Measurements from ENCODE around the gene KCNJ9. TPM values are rescaled to one million over a fixed set of nuclear protein-coding genes. Genes with fewer than 3 reads are reported as not detected.
A peak's percentile ranks its signal among the peaks of the same experiment; 100 is the strongest.
"Not testable (repeated sequence)": the region's sequence is repeated elsewhere in the genome, so short reads cannot be mapped to it uniquely, and the experiment has no call there.

Gene KCNJ9
- under 1 TPM; 0.05 to 0.13 (median 0.09) TPM for polyA plus RNA-seq (ENCODE audit: insufficient read length in 3 of 3)
- long read RNA-seq, donor 1: 0 reads
- long read RNA-seq, donor 2: 0 reads
- long read RNA-seq, donor 3: 0 reads
- long read RNA-seq, donor 4: 0 reads
- long read RNA-seq, donor 5: 0 reads
- long read RNA-seq, donor 6, partial matches to known transcripts: 18 of 37 reads
- long read RNA-seq, donor 6, other reads (novel, unspliced or antisense): 19 of 37 reads
- long read RNA-seq, donor 7: 0 reads
- long read RNA-seq, donor 8: 0 reads
- long read RNA-seq, donor 9: 0 reads
- long read RNA-seq, donor 10: 0 reads
- long read RNA-seq, donor 11: 0 reads
- long read RNA-seq, donor 12: 0 reads
- long read RNA-seq, donor 13: 0 reads
- long read RNA-seq, donor 14: 0 reads
- long read RNA-seq, donor 15: 0 reads
- long read RNA-seq, donor 16: 0 reads

GRCh38 chr1:160081261-160081936 lies at the start of gene KCNJ9:
Gene KCNJ9, plus strand, starts transcription at chr1:160081538. Its CDS starts 2,493 bp downstream, at chr1:160084031.
- DNase-seq (ENCODE audit: extremely low read depth in 1 of 11, low read depth in 9 of 11, low spot score in 4 of 11): no peak

- peak in 2 of 11 donors; percentile 5 to 6 for DNase-seq (ENCODE audit: extremely low read depth in 1 of 11, low read depth in 9 of 11, low spot score in 4 of 11)
Measured at GRCh38 chr1:160032165-160032820, 49.0 kb upstream of the KCNJ9 start.

GRCh38 chr1:160040476-160040875 lies 40.9 kb upstream of the KCNJ9 start:
- DNase-seq (ENCODE audit: extremely low read depth in 1 of 11, low read depth in 9 of 11, low spot score in 4 of 11): no peak

- DNase-seq (ENCODE audit: extremely low read depth in 1 of 11, low read depth in 9 of 11, low spot score in 4 of 11): no peak
Measured at GRCh38 chr1:160043543-160043942, 37.8 kb upstream of the KCNJ9 start.

GRCh38 chr1:160045653-160046052 lies 35.7 kb upstream of the KCNJ9 start:
- no peak for DNase-seq (ENCODE audit: extremely low read depth in 1 of 11, low read depth in 9 of 11, low spot score in 4 of 11)

GRCh38 chr1:160046494-160047110 lies 34.7 kb upstream of the KCNJ9 start:
- no peak for DNase-seq (ENCODE audit: extremely low read depth in 1 of 11, low read depth in 9 of 11, low spot score in 4 of 11)

- DNase-seq (ENCODE audit: extremely low read depth in 1 of 11, low read depth in 9 of 11, low spot score in 4 of 11): no peak
Measured at GRCh38 chr1:160047111-160047991, 34.0 kb upstream of the KCNJ9 start.

- DNase-seq (ENCODE audit: extremely low read depth in 1 of 11, low read depth in 9 of 11, low spot score in 4 of 11): no peak
Measured at GRCh38 chr1:160048335-160048734, 33.0 kb upstream of the KCNJ9 start.

GRCh38 chr1:160049101-160049500 lies 32.2 kb upstream of the KCNJ9 start:
- no peak for DNase-seq (ENCODE audit: extremely low read depth in 1 of 11, low read depth in 9 of 11, low spot score in 4 of 11)

GRCh38 chr1:160050182-160050581 lies 31.2 kb upstream of the KCNJ9 start:
- DNase-seq (ENCODE audit: extremely low read depth in 1 of 11, low read depth in 9 of 11, low spot score in 4 of 11): not testable (repeated sequence)

GRCh38 chr1:160050619-160051018 lies 30.7 kb upstream of the KCNJ9 start:
- no peak for DNase-seq (ENCODE audit: extremely low read depth in 1 of 11, low read depth in 9 of 11, low spot score in 4 of 11)

GRCh38 chr1:160052936-160053335 lies 28.4 kb upstream of the KCNJ9 start:
- DNase-seq (ENCODE audit: extremely low read depth in 1 of 11, low read depth in 9 of 11, low spot score in 4 of 11): no peak

GRCh38 chr1:160053548-160054365 lies 27.6 kb upstream of the KCNJ9 start:
- DNase-seq (ENCODE audit: extremely low read depth in 1 of 11, low read depth in 9 of 11, low spot score in 4 of 11): no peak

GRCh38 chr1:160056648-160057169 lies 24.6 kb upstream of the KCNJ9 start:
- no peak for DNase-seq (ENCODE audit: extremely low read depth in 1 of 11, low read depth in 9 of 11, low spot score in 4 of 11)

- no peak for DNase-seq (ENCODE audit: extremely low read depth in 1 of 11, low read depth in 9 of 11, low spot score in 4 of 11)
Measured at GRCh38 chr1:160058087-160058486, 23.3 kb upstream of the KCNJ9 start.

GRCh38 chr1:160061369-160062229 lies 19.7 kb upstream of the KCNJ9 start:
- peak in 3 of 11 donors; percentile 46 to 73 (median 50) for DNase-seq (ENCODE audit: extremely low read depth in 1 of 11, low read depth in 9 of 11, low spot score in 4 of 11)

- DNase-seq (ENCODE audit: extremely low read depth in 1 of 11, low read depth in 9 of 11, low spot score in 4 of 11): no peak
Measured at GRCh38 chr1:160062230-160062532, 19.2 kb upstream of the KCNJ9 start.
